GM04504 (cell line): ENCODE measurements around the gene NOC2L.

ENCODE experiments used
- DNase-seq: peaks from one replicate; pipeline ENCODE4 v3.0.0-alpha.2; 2012; ENCODE audit warnings: low read depth

The NOC2L gene

DNA sequence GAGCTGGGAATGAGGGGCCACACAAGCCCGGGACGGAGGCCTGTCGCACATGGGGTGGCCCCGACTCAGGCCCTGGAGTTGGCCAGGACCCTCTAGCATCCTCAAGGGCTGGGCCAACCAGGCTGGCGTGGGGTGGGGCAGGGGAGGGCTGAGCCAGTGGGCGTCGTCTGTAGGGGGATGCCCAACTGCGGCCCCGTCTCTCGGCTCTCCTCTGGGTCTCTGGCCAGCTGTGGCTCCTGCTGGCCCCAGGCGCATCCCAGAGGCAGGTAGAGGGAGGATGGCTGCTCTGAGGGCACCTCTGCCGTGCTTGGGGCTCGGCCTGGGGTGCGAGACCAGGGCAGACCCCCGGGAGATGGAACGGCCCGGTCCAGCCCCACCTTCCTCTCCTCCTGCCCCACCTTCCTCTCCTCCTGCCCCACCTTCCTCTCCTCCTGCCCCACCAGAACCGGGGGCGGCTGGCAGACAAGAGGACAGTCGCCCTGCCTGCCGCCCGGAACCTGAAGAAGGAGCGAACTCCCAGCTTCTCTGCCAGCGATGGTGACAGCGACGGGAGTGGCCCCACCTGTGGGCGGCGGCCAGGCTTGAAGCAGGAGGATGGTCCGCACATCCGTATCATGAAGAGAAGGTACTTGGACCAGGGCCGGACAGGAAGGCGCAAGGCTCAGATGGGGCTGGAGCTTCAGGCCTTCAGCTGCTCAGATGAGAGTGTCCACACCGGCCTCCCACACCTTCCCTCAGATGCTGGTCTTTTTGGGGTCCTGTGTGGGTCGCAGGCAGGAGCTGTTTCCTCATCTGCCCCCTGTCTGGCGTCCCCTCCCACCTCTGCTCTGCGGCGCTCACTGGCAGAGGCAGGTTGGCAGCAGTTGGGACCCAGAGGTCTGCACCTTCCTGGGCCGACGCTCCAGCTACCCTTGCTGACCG lies 29.1 kb downstream of the NOC2L start:
- no peak for DNase-seq

GRCh38 chr1:928825-929661 lies 30.0 kb downstream of the NOC2L start:
- no peak for DNase-seq

DNA sequence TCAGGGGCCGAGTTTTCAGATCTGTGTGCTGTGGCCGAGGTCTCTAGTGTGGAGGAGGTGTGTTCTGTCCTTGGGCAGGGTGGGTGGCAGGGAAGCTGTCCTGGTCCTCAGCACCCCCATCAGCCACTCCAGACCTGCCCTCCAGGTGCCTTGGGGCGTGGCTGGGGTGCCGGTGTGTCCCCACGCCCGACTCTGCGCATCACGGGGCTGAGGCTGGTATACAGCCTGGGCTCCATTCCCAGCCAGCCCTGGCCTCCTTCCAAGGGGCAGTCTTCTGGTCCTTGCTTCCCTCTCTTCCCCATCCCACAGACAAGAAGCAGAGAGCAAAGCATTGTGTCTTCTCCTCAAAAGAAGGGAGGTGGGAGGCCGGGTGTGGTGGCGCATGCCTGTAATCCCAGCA lies 31.3 kb downstream of the NOC2L start:
- DNase-seq, result no peak

GRCh38 chr1:927234-927633 lies 31.8 kb downstream of the NOC2L start:
- no peak for DNase-seq

DNA sequence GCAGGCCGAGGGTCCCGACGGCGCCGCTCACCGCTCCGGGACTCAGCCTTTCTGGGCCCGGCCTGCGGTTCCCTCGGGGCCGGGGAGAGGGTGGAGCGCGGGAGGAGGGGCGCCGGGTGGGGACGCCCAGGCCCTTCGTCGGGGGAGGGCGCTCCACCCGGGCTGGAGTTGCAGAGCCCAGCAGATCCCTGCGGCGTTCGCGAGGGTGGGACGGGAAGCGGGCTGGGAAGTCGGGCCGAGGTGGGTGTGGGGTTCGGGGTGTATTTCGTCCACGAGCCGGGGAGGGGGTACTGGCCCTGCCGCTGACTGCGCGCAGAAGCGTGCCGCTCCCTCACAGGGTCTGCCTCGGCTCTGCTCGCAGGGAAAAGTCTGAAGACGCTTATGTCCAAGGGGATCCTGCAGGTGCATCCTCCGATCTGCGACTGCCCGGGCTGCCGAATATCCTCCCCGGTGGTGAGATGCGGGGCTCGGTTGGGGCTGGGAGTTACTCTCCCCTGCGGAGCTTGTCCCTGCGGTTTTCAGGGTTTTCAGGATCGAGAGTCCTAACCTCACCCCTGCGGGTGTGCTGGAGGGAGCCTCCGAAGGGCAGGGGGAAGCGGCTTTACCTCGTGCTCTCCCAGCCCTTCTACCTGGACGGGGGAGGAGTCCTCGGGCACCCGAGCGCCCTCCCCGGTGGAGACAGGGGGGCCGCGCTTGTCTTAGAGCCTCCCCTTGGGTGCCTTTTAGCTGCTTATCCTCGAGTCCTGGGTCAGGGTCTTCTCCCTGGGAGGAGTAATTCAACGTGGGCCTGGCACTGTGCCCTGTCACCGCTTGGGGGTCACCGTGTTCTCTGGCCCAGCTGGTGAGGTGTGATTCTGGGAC lies 33.3 kb downstream of the NOC2L start:
- no peak for DNase-seq

DNA sequence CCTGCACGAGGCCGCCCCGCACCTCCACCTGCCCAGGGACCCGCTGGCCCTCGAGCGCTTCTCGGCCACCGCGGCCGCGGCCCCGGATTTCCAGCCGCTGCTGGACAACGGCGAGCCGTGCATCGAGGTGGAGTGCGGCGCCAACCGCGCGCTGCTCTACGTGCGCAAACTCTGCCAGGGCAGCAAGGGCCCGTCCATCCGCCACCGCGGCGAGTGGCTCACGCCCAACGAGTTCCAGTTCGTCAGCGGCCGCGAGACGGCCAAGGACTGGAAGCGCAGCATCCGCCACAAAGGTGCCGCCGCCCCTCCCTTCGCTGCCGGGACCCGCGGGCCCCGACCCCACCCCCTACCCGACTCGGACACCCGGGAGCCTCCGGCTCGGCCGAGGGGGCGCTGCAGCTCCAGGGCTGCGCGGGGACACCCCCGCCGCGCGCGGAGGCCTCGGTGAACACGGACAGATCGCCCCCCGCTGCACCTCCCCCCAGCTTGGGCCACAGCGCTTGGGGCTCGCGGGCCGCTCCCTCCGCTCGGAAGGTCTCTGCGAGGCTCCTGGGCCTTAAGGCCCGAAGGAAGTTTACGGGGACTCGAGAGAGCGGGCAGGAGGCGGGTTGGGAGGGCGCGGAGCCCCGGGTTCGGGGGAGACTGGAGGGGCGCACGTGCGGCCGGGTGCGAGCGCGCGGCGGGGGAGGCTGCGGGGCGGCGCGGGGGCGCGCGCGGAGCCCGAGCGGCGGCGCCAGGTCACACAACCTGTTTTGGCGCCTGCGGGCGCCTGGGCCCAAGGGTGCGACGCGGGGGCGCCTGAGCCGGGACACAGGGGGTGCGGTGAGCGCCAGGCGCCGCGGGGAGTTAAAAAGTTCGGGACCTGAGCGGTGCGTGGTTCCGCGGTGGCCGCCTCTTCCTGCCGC lies 34.1 kb downstream of the NOC2L start:
- DNase-seq, result no peak

DNA sequence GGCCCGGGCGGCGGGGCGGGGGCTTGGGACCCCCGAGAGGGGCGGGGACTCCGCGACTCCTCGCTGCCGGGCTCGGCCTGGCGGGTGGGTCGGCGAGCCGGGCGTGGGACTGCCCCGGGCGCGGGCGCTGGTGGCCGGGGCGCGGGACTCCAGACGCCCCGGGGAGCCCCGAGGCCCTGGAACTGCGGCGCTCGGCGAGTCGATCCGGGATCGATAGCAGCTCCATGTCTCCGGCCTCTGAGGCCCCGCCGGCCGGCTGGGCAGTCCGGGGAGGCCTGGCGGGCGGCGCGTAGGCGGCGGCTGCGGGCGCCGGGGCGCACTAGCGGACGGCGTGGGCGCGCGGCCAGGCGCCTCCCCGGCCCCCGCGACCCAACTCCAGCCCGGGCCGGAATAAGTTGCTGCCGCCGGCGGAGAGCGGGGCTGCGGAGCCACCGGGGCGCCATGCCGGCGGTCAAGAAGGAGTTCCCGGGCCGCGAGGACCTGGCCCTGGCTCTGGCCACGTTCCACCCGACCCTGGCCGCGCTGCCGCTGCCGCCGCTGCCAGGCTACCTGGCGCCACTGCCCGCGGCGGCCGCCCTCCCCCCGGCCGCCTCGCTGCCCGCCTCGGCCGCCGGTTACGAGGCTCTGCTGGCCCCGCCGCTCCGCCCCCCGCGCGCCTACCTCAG lies 34.9 kb downstream of the NOC2L start:
- DNase-seq, result no peak

- DNase-seq, result peak; percentile 67
Measured at GRCh38 chr1:923131-923990, 35.7 kb downstream of the NOC2L start, which contains the start of gene SAMD11. Gene SAMD11, plus strand, starts transcription at chr1:923923. Its CDS starts 509 bp downstream, at chr1:924432.

DNA sequence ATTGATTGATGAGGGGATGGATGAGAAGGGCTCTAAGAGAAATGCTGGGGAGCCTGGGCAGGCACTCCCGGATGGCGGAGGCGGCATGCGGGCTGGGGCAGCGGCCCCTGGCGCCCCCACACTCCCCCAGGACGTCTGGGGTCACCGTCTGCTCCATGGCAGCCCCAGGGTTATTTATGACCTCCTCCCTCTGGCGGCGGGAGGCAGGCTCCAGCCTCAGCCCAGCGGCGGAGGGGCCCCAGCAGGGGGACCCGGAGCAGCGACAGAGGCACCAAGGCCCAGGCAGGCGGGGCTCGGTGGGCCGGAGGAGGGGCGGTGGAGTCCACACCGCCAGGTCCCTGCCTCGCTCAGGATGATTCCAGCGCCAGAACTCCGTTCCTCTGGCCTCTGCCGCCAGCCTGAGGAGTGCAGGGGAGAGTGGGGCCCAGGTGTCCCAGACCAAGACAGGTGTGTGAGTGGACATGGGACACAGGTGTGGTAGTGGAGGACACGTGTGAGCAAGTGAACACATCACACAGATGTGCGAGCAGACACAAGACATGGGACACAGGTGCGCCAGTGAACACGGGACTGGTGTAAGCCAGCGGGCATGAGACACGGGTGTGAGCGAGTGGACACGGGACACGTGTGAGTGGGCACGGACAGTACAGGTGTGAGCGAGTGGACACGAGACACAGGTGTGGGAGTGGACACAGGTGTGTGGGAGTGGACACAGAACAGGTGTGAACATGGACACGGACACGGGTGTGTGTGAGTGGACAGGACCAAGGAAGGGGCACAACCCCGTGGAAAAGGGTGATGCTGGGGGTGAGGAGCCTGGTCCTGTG lies 37.8 kb downstream of the NOC2L start:
- DNase-seq, result no peak

DNA sequence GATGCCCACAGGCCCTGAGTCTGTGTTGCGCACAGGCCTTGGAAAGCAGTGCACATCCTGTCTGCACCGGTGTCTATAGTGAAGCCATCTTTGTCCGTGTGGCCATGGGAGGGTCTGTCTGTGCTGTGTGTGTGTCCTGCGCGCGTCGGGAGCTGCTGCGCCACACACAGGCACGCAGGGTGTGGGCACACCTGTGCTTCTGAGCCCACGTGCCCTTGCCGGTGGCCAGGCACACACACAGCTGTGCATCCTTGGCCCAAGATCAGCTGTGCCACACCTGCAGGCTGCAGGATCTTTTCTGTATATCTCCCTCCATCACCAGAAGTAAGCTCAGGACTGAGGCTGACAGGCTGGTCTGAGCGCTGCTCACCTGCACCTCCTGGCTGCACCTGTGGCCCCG lies 38.5 kb downstream of the NOC2L start:
- no peak for DNase-seq

- DNase-seq, result no peak
Measured at GRCh38 chr1:920010-920409, 39.0 kb downstream of the NOC2L start.

GRCh38 chr1:919271-919872 lies 39.7 kb downstream of the NOC2L start:
- no peak for DNase-seq

DNA sequence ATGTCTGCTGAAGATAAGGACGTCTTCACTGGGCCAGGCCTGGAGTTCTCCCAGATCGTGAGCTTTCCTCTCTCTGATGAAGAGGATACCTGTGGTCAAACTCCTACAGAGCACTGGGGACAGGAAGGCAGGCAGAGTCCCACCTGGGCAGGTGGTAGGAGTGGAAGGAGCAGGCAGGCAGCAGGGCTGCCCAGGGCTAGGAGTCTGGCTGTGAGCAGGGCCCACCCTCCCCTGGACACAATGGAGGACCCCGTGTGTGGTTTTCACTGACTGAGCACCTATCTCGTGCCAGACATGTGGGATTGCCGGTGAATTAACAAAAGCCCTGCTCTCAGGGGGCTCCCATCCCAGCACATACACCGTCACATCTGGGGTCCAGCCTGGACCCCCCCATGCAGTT lies 40.2 kb downstream of the NOC2L start:
- DNase-seq, result no peak

DNA sequence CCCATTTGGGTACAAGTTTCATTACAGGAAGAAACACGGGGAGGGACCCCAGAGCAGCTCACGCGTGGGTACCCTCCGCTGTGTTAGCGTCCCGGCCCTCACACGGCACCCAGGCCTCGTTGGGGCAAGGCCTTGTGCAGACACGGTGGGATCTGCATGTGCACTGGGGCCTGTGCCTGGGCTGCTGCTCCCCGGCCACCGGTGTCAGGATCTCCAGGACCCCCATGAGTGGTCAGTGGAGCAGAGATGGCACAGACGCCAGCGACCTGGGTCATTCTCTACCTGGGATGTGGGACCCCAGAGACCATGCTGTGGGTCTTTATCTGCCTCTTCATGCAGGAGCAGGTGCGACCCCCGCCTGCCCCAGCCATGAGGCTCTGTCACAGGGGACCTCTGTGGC lies 40.7 kb downstream of the NOC2L start:
- no peak for DNase-seq

GRCh38 chr1:917466-918091 lies 41.5 kb downstream of the NOC2L start:
- DNase-seq, result no peak

- no peak for DNase-seq
Measured at GRCh38 chr1:917076-917459, 42.0 kb downstream of the NOC2L start.

- DNase-seq, result no peak
Measured at GRCh38 chr1:916173-917075, 42.6 kb downstream of the NOC2L start.
